Hematopoietic multipotent progenitor cell treated with erythropoietin and hydrocortisone succinate and interleukin-3 and kit ligand, for 4 days (in vitro differentiated cells): Measurements from ENCODE around the gene STARD3NL.
"Not testable (repeated sequence)": the region's sequence is repeated elsewhere in the genome, so short reads cannot be mapped to it uniquely, and the experiment has no call there.

Experiments
- DNase-seq: peaks from one replicate; pipeline ENCODE4 v3.0.0-alpha.2; 2015

Gene STARD3NL, protein sequence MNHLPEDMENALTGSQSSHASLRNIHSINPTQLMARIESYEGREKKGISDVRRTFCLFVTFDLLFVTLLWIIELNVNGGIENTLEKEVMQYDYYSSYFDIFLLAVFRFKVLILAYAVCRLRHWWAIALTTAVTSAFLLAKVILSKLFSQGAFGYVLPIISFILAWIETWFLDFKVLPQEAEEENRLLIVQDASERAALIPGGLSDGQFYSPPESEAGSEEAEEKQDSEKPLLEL

DNA sequence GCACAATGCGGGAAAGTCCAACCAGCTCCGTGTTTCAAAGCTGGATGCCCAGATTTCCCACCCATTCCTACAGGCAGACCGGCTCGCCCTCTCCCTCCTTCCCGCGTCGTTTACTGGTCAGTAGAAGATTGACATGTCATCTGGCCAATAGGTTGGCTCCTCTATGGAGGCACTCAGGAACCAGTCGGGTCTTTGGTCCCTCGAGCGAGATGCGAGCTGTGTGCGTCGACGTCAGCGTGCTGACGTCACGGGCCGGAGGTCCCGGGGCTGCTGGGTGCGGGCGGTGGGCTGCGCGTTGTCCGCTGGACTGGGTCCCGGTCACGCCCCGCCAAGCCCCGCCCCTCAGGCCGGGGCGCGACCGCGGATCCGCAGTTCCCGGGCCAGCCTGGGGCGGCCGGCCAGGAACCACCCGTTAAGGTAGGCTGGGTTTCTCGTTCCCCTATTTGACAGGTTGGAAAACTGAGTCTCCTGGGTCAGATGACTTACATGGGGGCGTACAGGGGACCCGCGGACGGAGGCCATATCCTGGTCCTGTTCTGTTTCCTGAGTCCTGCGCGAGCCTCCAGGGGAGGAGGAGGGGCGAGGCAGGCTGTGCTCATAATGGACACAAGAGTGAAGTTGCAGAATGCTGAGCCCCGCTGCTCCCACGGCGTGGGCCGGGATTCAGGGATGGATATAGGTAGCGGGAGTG lies at the start of gene STARD3NL:
Gene STARD3NL (plus strand): TSS at position 242 of the 691 bp plus-strand sequence. CDS start 29,260 bp downstream, outside the sequence.
- peak; percentile 100 for DNase-seq

DNA sequence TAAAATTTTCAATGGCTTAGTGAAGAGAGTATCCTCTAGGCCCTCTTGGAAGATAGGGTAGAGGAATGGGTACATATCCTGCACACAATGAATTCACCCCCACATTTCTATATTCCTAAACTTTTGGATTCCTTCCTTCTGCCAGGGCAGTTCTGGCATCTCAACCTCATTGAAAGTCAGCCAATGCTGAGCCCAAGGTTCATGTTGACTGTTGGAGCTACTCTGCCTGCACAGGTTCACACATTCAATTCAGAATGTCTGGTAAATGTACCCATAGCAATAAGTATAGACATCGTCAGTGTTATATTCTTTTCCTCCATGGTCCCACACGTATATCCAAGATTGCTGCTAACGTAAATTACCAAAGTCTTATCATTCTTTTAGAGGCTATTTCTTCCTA lies 48.9 kb upstream of the STARD3NL start:
- no peak for DNase-seq

DNA sequence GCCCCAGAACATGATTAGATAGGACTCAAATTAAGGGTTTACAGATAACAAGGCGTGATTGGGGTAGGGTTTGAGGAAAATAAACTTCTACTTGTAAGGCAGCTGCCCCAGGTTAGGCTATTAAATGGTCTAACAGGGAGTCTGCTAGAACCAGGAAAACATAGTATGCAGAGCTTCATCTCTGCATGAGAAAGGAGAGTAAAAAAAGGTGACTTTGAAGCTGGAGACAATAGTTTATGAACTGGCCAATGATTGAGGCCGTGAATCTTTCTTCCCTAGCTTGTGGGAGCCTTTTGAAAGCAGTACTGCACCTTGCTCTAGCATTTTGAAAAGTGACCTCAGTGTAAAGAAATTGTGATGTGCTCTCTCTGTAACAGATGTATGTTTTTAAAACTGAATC lies 48.5 kb upstream of the STARD3NL start:
- no peak for DNase-seq

DNA sequence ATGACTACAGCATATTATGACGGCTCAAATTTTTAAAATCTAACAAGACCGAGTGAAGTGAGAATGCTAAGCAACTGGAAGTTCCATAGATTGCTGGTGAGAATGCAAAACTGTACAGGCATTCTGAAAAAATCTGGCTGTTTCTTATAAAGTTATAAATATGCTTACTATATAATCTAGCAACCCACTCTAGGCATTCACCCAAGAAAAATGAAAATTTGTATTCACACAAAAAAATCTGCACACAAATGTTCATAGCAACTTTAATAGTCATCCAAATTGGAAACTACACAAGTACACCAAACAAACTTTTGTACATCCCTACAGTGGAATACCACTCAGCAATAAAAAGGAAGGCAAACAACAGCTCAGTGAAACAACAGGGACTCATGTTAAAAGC lies 39.9 kb upstream of the STARD3NL start:
- DNase-seq = no peak

DNA sequence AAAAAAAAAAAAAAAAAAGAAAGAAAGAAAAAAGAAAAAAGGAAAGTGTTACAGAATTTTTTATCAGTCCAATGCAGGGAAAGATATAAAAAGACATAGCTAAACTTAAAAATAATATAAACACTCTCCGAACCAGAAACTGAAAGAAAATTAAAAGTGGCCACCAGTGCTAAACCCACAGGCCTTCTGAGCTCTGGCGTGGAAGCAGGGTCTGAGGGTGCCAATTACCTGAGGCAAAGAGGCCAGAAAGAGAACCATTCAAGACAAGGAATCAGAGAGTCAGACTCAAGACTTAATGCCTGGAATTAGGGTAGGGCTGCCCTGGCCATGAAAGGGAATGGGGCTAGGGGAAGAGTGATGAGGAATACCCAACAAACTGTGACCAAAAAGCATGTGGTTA lies 36.9 kb upstream of the STARD3NL start:
- DNase-seq = no peak

DNA sequence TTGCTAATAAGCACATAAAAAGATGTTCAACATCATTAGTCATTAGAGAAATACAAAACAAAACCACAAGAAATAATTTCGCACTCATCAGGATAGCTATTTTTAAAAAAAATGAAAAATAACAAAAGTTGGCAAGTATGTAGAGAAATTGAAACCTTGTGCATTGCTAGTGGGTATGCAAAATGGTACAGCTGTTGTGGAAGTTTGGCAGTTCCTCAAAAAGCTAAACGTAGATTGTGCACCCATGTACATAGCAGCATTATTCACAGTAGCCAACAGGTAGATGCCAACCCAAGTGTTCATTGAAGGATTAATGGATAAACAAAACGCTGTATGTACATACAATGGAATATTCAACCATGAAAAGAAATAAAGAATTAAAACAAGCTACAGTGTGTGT lies 35.3 kb upstream of the STARD3NL start:
- no peak for DNase-seq

DNA sequence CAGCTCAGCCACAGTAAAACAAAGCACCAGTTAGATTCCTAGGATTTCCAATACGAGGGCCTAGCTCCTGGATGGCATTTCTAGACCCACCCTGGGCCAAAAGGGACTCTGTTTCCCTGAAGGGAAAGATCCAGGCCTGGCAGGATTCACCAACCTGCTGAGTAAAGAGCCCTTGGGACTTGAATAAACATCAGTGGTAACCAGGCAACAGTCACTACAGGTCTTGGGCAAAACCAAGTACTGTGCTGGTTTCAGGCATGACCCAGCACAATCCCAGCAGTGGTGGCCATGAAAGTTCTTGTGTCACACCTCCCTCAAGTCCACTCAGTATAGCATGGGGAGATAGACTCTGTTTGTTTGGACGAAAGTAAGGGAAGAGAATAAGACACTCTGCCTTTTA lies 31.0 kb upstream of the STARD3NL start:
- peak; percentile 10 for DNase-seq

DNA sequence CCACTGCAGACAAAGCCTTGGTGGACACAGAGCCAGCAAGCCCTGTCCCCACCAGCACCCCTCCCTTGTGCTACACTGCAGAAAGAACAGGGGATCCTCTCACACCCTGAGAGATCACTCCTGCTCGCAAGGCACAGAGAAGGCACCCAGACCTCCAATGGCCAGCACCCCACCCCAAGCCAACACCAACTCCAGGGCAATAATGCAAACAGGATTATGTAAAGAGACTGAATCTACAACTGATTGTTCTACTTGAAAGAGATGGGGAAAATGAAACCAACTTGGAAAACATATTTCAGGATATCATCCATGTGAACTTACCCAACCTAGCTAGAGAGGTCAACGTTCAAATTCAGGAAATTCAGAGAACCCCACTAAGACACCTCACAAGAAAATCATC lies 26.5 kb upstream of the STARD3NL start:
- DNase-seq = no peak

DNA sequence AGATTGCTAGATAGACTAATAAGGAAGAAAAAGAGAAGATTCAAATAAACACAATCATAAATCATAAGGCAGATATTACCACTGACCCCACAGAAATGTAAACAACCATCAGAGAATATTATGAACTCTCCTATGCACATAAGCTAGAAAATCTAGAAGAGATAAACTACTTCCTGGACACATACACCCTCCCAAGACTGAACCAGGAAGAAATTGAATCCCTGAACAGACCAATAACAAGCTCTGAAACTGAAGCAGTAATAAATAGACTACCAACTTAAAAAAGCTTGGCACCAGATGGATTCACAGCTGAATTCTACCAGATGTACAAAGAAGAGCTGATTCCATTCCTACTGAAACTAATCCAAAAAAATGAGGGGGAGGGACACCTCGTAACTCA lies 24.5 kb upstream of the STARD3NL start:
- no peak for DNase-seq

DNA sequence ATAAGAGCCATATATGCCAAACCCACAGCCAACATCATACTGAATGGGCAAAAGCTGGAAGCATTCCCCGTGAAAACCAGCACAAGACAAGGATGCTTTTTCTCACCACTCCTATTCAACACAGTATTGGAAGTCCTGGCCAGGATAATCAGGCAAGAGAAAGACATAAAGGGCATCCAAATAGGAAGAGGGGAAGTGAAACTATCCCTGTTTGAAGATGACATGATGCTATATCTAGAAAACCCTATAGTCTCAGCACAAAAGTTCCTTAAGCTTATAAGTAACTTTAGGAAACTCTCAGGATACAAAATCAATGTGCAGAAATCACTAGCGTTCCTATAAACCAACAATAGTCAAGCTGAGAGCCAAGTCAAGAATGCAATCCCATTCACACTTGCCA lies 23.8 kb upstream of the STARD3NL start:
- no peak for DNase-seq

DNA sequence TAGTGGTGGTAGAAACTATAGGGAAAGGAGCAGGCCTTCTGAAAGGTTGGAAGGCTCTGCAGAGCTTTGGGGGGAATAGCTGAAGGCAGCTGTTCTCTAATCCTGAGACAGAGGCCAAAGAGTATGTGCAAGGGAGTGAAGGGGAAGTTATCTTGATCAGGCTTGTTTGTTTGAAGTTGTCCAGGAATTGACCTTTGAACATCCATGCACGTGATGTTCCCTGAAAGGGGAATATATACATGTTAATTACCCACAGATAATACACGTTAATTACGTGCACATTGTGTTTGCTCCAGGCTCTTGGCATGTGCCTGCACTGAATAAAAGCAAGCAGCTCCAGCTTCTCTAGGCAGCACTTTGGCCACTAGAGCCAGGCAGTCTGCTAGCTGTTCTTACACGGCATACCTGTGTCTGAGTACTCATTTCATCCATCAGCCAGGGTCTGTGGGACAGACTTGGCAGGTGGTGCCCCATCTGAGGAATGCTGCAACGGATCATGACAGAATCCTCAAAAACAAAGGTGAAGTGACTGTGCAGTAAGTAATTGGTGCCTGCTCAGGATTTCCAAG lies 18.0 kb upstream of the STARD3NL start:
- DNase-seq = no peak

DNA sequence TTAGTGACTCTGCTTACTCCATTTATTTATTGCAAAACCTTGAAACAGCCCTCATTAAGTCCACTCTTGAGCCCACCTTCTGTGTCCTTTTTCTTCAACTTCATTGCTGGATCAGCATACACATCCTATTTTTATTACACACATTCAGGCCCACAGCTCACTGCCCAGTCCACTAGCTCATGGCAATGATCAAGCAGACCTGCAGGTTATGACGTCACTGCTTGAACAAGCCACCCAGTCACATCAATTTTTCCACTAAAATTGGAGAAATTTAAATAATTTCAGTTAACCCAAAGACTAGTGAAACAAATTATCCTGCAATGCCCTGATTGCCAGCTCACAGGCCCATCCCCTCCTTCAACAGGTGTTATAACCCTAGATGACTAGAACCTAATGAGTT lies 16.0 kb upstream of the STARD3NL start:
- no peak for DNase-seq

DNA sequence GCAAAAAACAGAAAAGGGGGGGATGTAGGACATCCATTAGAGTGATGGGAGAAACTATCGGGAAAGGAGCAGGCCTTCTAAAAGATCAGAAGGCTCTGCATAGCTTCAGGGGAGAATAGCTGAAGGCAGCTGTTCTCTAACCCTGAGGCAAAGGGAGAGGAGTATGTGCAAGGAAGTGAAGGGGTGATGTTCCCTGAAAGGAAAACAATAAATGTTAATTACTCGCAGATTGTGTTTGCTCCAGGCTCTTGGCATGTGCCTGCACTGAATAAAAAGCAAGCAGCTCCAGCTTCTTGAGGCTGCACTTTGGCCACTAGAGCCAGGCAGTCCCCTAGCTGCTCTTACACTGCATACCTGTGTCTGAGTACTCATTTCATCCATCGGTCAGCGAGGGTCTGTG lies 14.4 kb upstream of the STARD3NL start:
- no peak for DNase-seq

DNA sequence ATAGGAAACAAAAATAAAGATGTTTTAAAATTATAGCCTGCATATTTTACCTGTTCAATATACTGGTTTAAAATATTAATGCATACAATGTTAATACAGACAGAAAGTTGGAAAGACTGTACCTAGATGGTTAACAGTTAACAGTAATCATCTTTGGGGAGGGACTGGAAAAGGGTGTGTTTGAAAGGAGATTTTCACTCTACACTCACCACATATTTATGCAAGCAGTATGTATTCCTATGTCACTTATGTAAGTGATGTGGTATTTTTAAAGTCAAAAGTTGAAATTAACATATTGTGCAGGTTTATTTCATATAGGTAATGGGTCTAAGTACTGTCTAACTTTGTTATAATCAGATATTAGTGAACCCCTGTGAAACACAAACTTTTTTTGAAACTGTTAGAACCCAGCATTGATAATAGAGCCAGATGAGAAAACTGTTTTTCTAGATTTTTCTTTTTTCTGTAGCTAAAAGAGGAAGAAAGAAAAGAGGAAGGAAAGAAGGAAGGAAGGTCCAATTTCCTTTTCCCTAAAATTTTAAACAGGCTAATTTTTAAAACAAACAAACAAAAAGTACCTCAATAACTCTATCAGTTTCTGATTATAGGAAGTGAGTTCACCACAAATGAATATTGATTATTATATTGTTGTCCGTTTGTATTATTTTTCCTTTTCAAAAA lies 9.0 kb upstream of the STARD3NL start:
- no peak for DNase-seq

DNA sequence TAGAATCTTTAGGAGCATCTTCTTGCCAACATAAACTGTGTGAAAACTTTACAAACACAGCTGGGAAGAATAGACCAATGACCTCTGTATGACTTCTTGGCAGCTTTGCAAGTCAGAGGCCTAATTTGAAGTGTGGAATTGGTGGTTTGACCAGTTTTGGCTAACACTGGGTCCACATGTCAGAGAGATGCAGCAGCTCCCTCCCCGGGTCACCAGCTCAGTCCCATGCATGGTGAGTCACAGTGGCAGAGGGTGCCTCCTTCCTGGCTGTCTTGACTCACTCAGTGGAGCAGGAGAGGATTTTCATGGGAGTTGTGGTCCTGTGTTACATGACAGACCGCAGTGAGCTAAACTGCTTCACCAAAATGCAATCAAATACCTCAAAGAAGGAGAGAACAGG lies 8.2 kb upstream of the STARD3NL start:
- no peak for DNase-seq

DNA sequence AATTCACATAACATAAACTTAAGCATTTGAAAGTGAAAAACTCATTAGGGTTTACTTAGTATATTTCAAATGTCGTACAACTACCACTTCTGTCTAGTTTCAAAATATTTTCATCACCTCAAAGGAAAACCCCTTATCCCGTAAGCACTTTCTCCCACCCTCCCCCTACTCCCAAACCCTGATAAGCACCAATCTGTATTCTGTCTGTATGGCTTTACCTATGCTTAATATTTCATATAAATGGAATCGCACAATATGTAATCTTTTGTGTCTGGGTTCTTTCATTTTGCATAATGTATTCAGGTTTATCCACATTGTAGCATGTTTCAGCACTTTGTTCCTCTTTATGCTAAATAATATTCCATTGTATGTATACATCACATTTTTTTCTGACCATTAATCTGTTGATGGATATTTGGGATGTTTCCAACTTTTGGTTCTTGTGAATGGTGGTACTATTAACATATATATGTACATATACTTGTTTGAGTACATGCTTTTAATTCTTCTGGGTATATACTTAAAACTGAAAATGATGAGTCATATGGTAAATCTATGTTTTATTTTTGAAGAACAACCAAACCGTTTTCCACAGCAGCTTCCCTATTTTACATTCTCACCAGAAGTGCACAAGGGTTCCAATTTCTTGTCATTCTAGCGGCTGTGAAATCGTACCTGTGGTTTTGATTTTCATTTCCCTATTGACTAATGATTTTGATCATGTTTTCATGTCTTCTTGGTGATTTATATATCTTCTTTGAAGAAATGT lies 6.2 kb upstream of the STARD3NL start:
- peak; percentile 56 for DNase-seq

DNA sequence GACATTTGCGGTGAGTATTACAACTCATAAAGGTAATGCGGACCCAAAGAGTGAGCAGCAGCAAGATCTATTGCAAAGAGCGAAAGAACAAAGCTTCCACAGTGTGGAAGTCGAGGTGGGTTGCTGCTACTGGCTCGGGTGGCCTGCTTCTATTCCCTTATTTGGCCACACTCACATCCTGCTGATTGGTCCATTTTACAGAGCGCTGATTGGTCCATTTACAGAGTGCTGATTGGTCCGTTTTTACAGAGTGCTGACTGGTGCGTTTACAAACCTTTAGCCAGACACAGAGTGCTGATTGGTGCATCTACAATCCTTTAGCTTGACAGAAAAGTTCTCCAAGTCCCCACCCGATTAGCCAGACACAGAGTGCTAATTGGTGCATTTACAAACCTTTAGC lies 2.5 kb upstream of the STARD3NL start:
- DNase-seq = not testable (repeated sequence)

DNA sequence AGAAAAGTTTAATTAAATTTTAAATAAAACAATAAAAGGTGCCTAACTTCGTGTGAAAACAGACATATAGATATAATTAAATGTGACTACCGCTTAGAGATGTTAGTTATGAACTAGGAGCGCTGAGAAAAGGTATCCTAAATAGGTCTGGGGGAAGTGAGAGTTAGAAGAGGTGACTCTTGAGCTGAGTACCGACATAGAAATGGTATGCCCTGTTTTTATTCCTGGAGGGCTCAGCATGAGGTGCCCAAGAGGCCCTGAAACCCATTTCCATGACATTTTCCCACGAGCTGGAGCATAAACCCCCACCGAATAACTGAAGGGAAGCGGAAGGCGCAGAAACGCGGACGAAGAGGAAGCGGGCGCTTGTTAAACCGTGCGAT lies 433 bp upstream of the STARD3NL start:
- DNase-seq = no peak

DNA sequence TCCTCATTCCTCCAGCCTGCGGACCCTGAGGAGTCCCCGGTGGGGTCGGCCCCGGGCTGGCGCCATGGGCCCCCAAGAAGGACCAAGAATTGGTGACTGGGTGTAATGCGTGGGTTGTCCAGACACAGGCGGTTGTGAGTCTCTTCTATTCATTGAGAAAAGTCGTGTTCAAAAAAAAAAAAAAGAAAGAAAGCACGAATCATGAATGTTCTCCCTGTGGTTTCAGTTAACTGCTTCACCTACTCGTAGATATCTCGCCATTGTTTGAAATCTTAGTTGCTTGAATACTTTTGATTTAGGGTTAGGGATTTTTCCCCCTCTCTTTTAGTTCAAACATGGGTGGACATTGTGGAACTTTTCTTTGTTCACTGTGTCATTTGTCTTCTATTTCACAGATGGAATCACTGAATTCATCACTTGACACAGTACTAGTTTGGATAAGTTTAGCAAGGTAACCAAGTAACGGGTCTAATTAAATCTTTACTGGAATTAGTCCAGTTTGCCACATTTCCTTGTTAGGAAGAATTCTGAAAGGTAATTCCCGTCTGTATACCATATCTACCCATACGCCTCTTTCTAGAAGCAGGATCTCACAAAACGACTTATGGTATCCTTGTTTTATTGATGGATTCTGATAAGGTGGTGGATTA lies 775 bp downstream of the STARD3NL start:
- DNase-seq = peak; percentile 78

DNA sequence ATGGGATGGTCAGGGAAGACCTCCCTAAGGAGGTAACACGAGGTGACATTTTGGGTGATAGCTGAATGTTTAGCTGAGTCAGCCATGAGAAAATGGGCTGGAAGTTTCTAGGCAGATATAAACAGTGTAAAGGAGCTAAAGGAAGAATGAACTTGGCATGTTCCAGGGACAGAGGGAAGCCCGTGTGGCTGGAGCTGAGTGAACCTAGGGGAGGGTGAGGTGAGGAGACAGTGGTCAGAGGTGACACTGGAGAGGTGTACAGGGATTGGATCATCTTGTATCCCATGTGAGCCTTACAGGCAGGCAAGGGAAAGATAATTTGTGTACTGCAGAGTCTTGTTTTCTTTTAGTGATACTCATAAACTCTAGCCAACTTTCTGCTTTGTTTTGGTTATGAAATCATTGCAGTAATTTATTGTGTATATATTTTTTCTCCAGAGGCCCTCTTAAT lies 1.8 kb downstream of the STARD3NL start:
- DNase-seq = peak; percentile 23

DNA sequence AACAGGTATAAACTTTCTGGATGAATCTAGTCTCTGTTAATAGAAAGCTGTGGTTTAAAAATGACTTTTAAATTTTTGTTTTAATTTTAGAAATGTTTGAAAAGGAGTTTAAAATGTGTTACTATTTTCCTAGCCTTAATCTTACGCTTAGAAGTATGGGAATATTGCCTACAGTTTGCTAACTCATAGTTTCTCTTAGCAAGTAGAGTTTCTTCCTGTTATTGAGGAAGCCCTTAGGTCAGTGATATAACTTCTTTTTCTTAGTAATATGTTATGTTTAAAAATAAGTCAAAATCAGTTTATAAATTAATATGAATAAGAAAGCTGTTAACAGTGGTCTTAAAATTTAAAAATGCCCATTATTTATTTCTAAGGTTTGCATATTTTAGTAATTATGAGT lies 3.1 kb downstream of the STARD3NL start:
- no peak for DNase-seq

DNA sequence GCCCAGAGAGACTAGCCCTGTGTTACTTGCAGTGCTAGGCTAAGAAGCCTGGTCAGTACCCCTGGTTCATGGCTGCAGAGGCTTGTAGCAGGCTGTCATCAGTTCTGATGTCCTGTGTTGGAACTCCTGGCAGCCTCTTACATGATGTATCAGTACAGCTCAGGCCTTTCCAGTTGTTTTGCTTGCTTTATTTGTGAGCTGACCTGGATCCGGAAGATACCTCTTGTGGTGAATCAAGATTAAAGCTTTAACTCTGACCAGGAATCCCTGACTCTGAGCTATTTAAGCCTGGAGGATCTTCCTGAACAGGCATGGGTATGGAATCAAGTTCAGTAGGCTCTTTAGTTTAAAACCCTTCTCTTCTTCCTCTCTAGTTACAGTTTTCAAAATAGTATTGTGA lies 4.4 kb downstream of the STARD3NL start:
- no peak for DNase-seq
